ENCODE measurements around the gene NRIP3. TPM values are rescaled to one million over a fixed set of nuclear protein-coding genes. Genes with fewer than 3 reads are reported as not detected.

The NRIP3 gene
- total and polyA plus RNA-seq, 7 experiments from 2014 or later: 0.13 to 11.0 (median 2.1) TPM; not detected in 1

DNA sequence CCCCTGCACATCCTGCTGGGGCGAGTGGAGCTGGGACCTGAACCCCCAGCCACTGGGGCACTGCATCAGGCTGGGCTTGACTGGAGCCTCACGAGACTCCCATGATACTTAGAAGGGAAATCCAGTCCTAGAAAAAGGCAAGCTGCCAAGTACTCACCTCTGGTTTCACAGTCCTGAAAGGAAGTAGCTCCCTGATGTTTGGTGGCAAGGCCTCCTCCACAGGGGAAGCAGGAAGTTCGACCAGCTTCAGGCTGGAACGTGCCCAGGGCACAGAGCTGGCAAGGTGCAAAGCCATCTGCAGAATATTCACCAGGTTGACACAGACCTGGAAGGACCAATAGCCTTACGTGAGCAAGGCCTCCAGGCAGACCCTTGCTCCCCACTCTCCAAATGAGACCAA is 26.8 kb upstream of the NRIP3 start:
- no peaks in the 10 kb centered on the region for H3K27me3 ChIP-seq (ENCODE audit: control insufficient read depth in 2 of 2, insufficient read depth in 2 of 2, low read length in 2 of 2)
- Mint-ChIP-seq H3K4me3 (no peak overlapping the region), H3K27me3 (peaks cover 0 to 20% (median 0%) of the 10 kb centered on the region in 5 donors), H3K9me3 (no peaks in the 10 kb centered on the region), H3K27ac (no peak overlapping the region), H3K4me1 (peaks cover 0 to 1% (median 0%) of the 10 kb centered on the region in 7 donors), H3K36me3 (no peaks in the 10 kb centered on the region)
- no peak overlapping the region for H3K4me3 ChIP-seq (ENCODE audit: low read length)
- ChIA-PET CTCF (no interaction called here), POLR2A (no interaction called here)
- intact Hi-C loops (cut with micrococcal nuclease): no loop called here
- no peak overlapping the region for H3K27ac ChIP-seq (ENCODE audit: low read depth, low read length)
- H3K9me3 ChIP-seq (ENCODE audit: control insufficient read depth in 2 of 3, low read length in 3 of 3): no peaks in the 10 kb centered on the region
- ATAC-seq (peak; percentile 16), DNase-seq (no peak)
- no peaks in the 10 kb centered on the region for H3K36me3 ChIP-seq (ENCODE audit: control insufficient read depth in 2 of 3, insufficient read depth in 3 of 3, low read length in 3 of 3)
- no peaks in the 10 kb centered on the region for H3K4me1 ChIP-seq (ENCODE audit: control insufficient read depth in 2 of 2, insufficient read depth in 2 of 2, low read length in 2 of 2)

GRCh38 chr11:9029422-9029821 is 25.6 kb upstream of the NRIP3 start:
- no peak overlapping the region for H3K27ac ChIP-seq (ENCODE audit: low read depth, low read length)
- no peaks in the 10 kb centered on the region for H3K36me3 ChIP-seq (ENCODE audit: control insufficient read depth in 2 of 3, insufficient read depth in 3 of 3, low read length in 3 of 3)
- no peaks in the 10 kb centered on the region for H3K4me1 ChIP-seq (ENCODE audit: control insufficient read depth in 2 of 2, insufficient read depth in 2 of 2, low read length in 2 of 2)
- Mint-ChIP-seq H3K27me3 (peaks cover 0 to 20% (median 0%) of the 10 kb centered on the region in 5 donors), H3K4me3 (no peak overlapping the region), H3K36me3 (no peaks in the 10 kb centered on the region), H3K9me3 (no peaks in the 10 kb centered on the region), H3K27ac (no peak overlapping the region), H3K4me1 (no peaks in the 10 kb centered on the region)
- no peak overlapping the region for H3K4me3 ChIP-seq (ENCODE audit: low read length)
- DNase-seq: no peak
- intact Hi-C loops (cut with micrococcal nuclease): no loop called here
- no peaks in the 10 kb centered on the region for H3K9me3 ChIP-seq (ENCODE audit: control insufficient read depth in 2 of 3, low read length in 3 of 3)
- CTCF ChIA-PET: interaction anchor here (0.7 kb wide), 1 partner anchor 10 kb away, joined by 4 read pairs; no protein-coding TSS in a partner anchor
- ATAC-seq: no peak
- POLR2A ChIA-PET: no interaction called here
- no peaks in the 10 kb centered on the region for H3K27me3 ChIP-seq (ENCODE audit: control insufficient read depth in 2 of 2, insufficient read depth in 2 of 2, low read length in 2 of 2)

- peaks cover 0 to 17% (median 0%) of the 10 kb centered on the region in 5 donors for H3K27me3 Mint-ChIP-seq
- no peaks in the 10 kb centered on the region for H3K4me1 Mint-ChIP-seq
- H3K36me3 ChIP-seq (ENCODE audit: control insufficient read depth in 2 of 3, insufficient read depth in 3 of 3, low read length in 3 of 3): no peaks in the 10 kb centered on the region
- no peak overlapping the region for H3K4me3 Mint-ChIP-seq
- H3K27ac Mint-ChIP-seq: no peak overlapping the region
- H3K9me3 ChIP-seq (ENCODE audit: control insufficient read depth in 2 of 3, low read length in 3 of 3): no peaks in the 10 kb centered on the region
- no peaks in the 10 kb centered on the region for H3K9me3 Mint-ChIP-seq
- H3K27me3 ChIP-seq (ENCODE audit: control insufficient read depth in 2 of 2, insufficient read depth in 2 of 2, low read length in 2 of 2): no peaks in the 10 kb centered on the region
- ChIA-PET POLR2A (no interaction called here), CTCF (interaction anchor here (0.7 to 1.5 kb wide), 3 partner anchors 10 to 479 kb away, joined by 4 to 5 read pairs (median 4); no protein-coding TSS in a partner anchor)
- H3K27ac ChIP-seq (ENCODE audit: low read depth, low read length): no peak overlapping the region
- intact Hi-C loops (cut with micrococcal nuclease): no loop called here
- no peaks in the 10 kb centered on the region for H3K4me1 ChIP-seq (ENCODE audit: control insufficient read depth in 2 of 2, insufficient read depth in 2 of 2, low read length in 2 of 2)
- DNase-seq: no peak
- no peak for ATAC-seq
- no peak overlapping the region for H3K4me3 ChIP-seq (ENCODE audit: low read length)
- H3K36me3 Mint-ChIP-seq: no peaks in the 10 kb centered on the region
These were observed 24.8 kb upstream of the NRIP3 start for GRCh38 chr11:9028581-9028980.

DNA sequence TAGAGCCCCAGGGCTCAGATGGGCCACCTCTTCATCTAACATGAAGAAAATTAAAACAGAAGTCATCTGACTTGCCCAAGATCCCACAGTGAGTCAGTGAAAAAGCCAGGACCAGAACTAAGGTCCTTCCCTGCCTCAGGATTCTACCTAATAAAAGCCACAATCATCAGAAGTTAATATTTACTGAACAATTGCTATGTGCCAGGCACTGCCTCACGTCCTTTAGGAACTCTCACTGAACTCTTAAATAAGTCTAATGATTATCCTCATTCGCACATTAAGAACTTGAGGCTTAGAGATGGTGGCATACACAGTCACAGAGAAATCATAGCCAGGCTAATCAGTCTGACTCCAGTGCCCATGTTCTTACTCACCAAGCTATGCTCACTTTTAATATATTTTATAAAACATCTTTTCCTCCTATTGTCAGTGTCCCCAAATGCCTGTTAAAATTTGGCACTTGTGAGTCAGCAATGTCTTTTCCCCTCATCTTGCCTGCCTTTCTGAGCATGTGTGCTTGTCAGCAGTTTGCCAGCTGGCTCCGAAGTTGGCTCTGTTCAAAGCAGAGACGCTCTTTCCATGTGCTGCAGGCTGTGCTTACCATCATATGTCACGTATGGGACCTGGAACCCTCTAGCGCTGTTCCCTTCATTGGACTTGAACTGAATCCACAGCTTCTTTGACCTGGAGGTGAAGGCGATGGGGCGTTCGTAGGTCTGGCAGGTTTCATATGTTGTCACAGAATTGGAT is 21.5 kb upstream of the NRIP3 start:
- no peak overlapping the region for H3K27ac Mint-ChIP-seq
- H3K27me3 ChIP-seq (ENCODE audit: control insufficient read depth in 2 of 2, insufficient read depth in 2 of 2, low read length in 2 of 2): no peaks in the 10 kb centered on the region
- peaks cover 0 to 28% (median 4%) of the 10 kb centered on the region in 5 donors for H3K27me3 Mint-ChIP-seq
- no peak overlapping the region for H3K4me3 ChIP-seq (ENCODE audit: low read length)
- H3K4me1 Mint-ChIP-seq: peaks cover 0 to 9% (median 0%) of the 10 kb centered on the region in 7 donors
- H3K36me3 Mint-ChIP-seq: no peaks in the 10 kb centered on the region
- no peak overlapping the region for H3K27ac ChIP-seq (ENCODE audit: low read depth, low read length)
- H3K9me3 Mint-ChIP-seq: no peaks in the 10 kb centered on the region
- DNase-seq (no peak), ATAC-seq (no peak)
- H3K4me1 ChIP-seq (ENCODE audit: control insufficient read depth in 2 of 2, insufficient read depth in 2 of 2, low read length in 2 of 2): no peaks in the 10 kb centered on the region
- H3K36me3 ChIP-seq (ENCODE audit: control insufficient read depth in 2 of 3, insufficient read depth in 3 of 3, low read length in 3 of 3): no peaks in the 10 kb centered on the region
- CTCF ChIA-PET: interaction anchor here (0.6 to 1.0 kb wide), 3 partner anchors 8 to 76 kb away, joined by 3 read pairs; no protein-coding TSS in a partner anchor
- POLR2A ChIA-PET: no interaction called here
- no peak overlapping the region for H3K4me3 Mint-ChIP-seq
- no peaks in the 10 kb centered on the region for H3K9me3 ChIP-seq (ENCODE audit: control insufficient read depth in 2 of 3, low read length in 3 of 3)
- intact Hi-C loops (cut with micrococcal nuclease): no loop called here

DNA sequence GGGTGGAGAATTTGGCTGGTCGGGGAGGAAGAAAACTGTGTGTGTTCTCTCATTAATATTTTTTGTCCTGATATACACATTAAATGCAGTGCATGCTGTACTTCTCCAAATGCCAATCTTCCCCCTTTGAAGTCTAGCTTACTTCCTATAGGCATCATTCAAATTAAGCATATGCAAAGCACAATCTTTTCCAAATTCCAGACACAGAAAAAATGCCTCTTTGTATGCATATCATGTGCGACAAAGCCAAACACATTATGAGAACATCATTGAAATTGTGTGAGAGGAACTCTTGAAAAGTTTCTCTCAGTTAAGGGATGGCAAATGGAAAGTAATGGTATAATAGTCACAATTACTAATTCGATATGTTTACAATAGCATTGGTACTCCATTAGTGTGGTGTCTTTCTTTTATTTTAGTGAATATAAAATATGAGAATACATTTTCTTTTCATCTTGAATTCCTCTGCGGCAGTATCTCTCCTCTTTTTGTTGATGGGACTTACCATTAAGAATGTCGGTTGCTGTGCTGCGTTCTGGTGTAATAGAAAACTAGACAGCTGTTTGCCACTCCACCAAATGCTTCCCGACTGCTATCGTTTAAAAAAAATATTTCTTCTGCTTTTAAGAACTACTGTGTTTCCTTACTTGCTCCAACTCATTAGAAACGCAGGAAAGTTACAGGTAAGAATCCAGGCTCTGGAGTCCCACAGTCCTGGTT is 19.3 kb upstream of the NRIP3 start:
- intact Hi-C loops (cut with micrococcal nuclease): no loop called here
- Mint-ChIP-seq H3K36me3 (peaks cover 0 to 1% (median 0%) of the 10 kb centered on the region in 5 donors), H3K4me3 (no peak overlapping the region), H3K9me3 (no peaks in the 10 kb centered on the region), H3K27ac (no peak overlapping the region), H3K4me1 (peaks cover 0 to 12% (median 4%) of the 10 kb centered on the region in 7 donors), H3K27me3 (peaks cover 0 to 22% (median 4%) of the 10 kb centered on the region in 5 donors)
- H3K4me3 ChIP-seq (ENCODE audit: low read length): no peak overlapping the region
- DNase-seq (no peak), ATAC-seq (no peak)
- ChIA-PET POLR2A (no interaction called here), CTCF (no interaction called here)
- H3K9me3 ChIP-seq (ENCODE audit: control insufficient read depth in 2 of 3, low read length in 3 of 3): no peaks in the 10 kb centered on the region
- H3K36me3 ChIP-seq (ENCODE audit: control insufficient read depth in 2 of 3, insufficient read depth in 3 of 3, low read length in 3 of 3): no peaks in the 10 kb centered on the region
- H3K27ac ChIP-seq (ENCODE audit: low read depth, low read length): no peak overlapping the region
- no peaks in the 10 kb centered on the region for H3K27me3 ChIP-seq (ENCODE audit: control insufficient read depth in 2 of 2, insufficient read depth in 2 of 2, low read length in 2 of 2)
- no peaks in the 10 kb centered on the region for H3K4me1 ChIP-seq (ENCODE audit: control insufficient read depth in 2 of 2, insufficient read depth in 2 of 2, low read length in 2 of 2)

DNA sequence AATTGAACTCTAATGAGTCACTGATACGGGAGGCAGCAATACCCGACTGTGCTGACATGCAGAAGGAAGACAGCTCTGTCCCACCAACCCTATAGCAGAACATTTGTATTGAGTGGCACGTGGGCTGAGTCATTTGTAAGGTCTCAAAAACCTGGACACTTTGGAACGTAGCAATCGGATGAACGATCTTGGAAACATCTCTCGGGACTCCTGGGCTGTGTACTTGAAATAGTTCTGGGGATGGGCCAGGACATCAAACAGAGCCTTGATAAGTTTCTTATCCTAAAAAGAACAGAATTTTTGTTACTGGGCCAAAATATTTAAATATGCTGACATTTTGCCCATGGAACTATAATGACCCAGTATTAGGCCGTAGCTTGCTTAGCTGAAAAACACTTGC is 17.1 kb upstream of the NRIP3 start:
- no peak for ATAC-seq
- ChIA-PET POLR2A (no interaction called here), CTCF (no interaction called here)

More for the DNA sequence above, 17.1 kb upstream of the NRIP3 start:
- Mint-ChIP-seq H3K4me3 (no peak overlapping the region), H3K9me3 (no peaks in the 10 kb centered on the region), H3K27me3 (peaks cover 0 to 21% (median 4%) of the 10 kb centered on the region in 5 donors), H3K36me3 (peaks cover 0 to 1% (median 0%) of the 10 kb centered on the region in 5 donors), H3K27ac (no peak overlapping the region), H3K4me1 (peaks cover 0 to 31% (median 18%) of the 10 kb centered on the region in 7 donors)
- Histone ChIP-seq H3K4me1 (ENCODE audit: control insufficient read depth in 2 of 2, insufficient read depth in 2 of 2, low read length in 2 of 2) (peaks cover 0 to 9% of the 10 kb centered on the region in 2 donors), H3K9me3 (ENCODE audit: control insufficient read depth in 2 of 3, low read length in 3 of 3) (no peaks in the 10 kb centered on the region), H3K27me3 (ENCODE audit: control insufficient read depth in 2 of 2, insufficient read depth in 2 of 2, low read length in 2 of 2) (no peaks in the 10 kb centered on the region), H3K4me3 (ENCODE audit: low read length) (no peak overlapping the region), H3K36me3 (ENCODE audit: control insufficient read depth in 2 of 3, insufficient read depth in 3 of 3, low read length in 3 of 3) (no peaks in the 10 kb centered on the region), H3K27ac (ENCODE audit: low read depth, low read length) (no peak overlapping the region)
- DNase-seq: no peak
- intact Hi-C loops (cut with micrococcal nuclease): no loop called here
